Dermis lymphatic vessel endothelial cell (primary cell): ENCODE measurements around the gene OR2L2. TPM values are rescaled to one million over a fixed set of nuclear protein-coding genes. Genes with fewer than 3 reads are reported as not detected.

Source experiments
- total RNA-seq: library from RNA; depleted of rRNA; stranded (reverse); fragments of >200 nt; gene quantifications from 2 replicates; pipeline ENCODE4 v1.2.1, GENCODE V29; 2014

OR2L2 gene
- not detected in 2 replicates for total RNA-seq

GRCh38 chr1:248029770-248030169, at the start of gene OR2L2:
Gene OR2L2, plus strand, starts transcription at chr1:248030070. Its CDS starts 8,198 bp downstream, at chr1:248038268.

GRCh38 chr1:248013229-248013710, 16.6 kb upstream of the OR2L2 start, which contains the start of gene OR2L5:
Gene OR2L5, plus strand, starts transcription at chr1:248013660. Its CDS starts 8,288 bp downstream, at chr1:248021948.

DNA sequence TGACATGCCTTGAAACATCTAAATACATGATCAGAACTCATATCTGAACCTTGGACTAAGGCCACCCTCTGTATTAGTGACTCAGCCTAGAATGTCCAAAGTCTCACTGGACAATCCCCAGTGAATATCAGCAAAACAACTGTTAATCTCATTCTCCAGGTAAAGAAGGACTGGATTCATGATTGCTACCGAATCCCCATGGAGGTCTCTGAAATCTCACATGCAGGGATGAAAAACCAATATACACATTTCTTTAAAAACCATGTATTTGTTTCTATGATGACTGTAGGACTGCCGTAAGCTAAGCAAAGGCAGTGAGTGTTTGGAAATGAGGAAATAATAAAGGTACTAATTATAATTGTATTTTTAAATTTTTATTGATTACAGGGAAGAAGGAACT, 16.7 kb downstream of the OR2L2 start, which contains the start of gene OR2L3:
OR2L3 (plus strand) TSS at position 301 of the 400 bp plus-strand sequence. CDS start 13,846 bp downstream, outside the sequence.

Other genes with a start within 250 kb of the OR2L2 start
- not detected in 2 replicates for gene OR14A16, start 206.0 kb upstream of the OR2L2 start, total RNA-seq
- gene OR11L1, start 188.2 kb upstream of the OR2L2 start, total RNA-seq = not detected in 2 replicates
- gene TRIM58, start 172.9 kb upstream of the OR2L2 start, total RNA-seq = 0.33 and 0.43 TPM in 2 replicates
- 0.09 and 0.33 TPM in 2 replicates for gene OR2W3, start 134.5 kb upstream of the OR2L2 start, total RNA-seq
- not detected in 2 replicates for gene OR2T8, start 109.8 kb upstream of the OR2L2 start, total RNA-seq
- not detected in 2 replicates for gene OR2AJ1, start 105.2 kb upstream of the OR2L2 start, total RNA-seq
- not detected in 2 replicates for gene OR2L8, start 81.2 kb upstream of the OR2L2 start, total RNA-seq
- gene OR2AK2, start 64.8 kb upstream of the OR2L2 start, total RNA-seq = not detected in 2 replicates
- not detected in 2 replicates for gene OR2L5, start 16.4 kb upstream of the OR2L2 start, total RNA-seq
- not detected in 2 replicates for gene OR2L3, start 16.8 kb downstream of the OR2L2 start, total RNA-seq
- not detected in 2 replicates for gene OR2L13, start 65.1 kb downstream of the OR2L2 start, total RNA-seq
- not detected in 2 replicates for gene OR2M5, start 115.1 kb downstream of the OR2L2 start, total RNA-seq
- not detected in 2 replicates for gene OR2M2, start 144.8 kb downstream of the OR2L2 start, total RNA-seq
- gene OR2M3, start 167.2 kb downstream of the OR2L2 start, total RNA-seq = not detected in 2 replicates
- not detected in 2 replicates for gene OR2M4, start 201.3 kb downstream of the OR2L2 start, total RNA-seq
- gene OR2T33, start 247.9 kb downstream of the OR2L2 start, total RNA-seq = not detected in 2 replicates